Uterus (tissue), 4 donors: Measurements from ENCODE around the gene NTSR1. TPM values are rescaled to one million over a fixed set of nuclear protein-coding genes. Genes with fewer than 3 reads are reported as not detected.

Source experiments
- DNase-seq, 2 donors: peaks; one replicate each; pipeline ENCODE4 v3.0.0-alpha.2; 2019 to 2020
- H3K27ac ChIP-seq, 2 donors: fragments of 200-600 bp; sonication (generic); 1 replicate in 1 of 2; 2 replicates in 1 of 2; pipeline ENCODE4 v1.5.1; 2016 to 2018
- H3K27me3 ChIP-seq, 2 donors: fragments of 200-600 bp; sonication (generic); one replicate each; pipeline ENCODE4 v1.5.1; 2018 to 2019; ENCODE audit warnings: control low read depth in 1 of 2
- H3K36me3 ChIP-seq, 2 donors: fragments of 200-600 bp; sonication (generic); one replicate each; pipeline ENCODE4 v1.5.1; 2019; ENCODE audit warnings: control low read depth in 1 of 2
- H3K4me1 ChIP-seq, 2 donors: fragments of 200-600 bp; sonication (generic); one replicate each; pipeline ENCODE4 v1.5.1; 2018 to 2019; ENCODE audit warnings: control low read depth in 1 of 2
- H3K4me3 ChIP-seq, 2 donors: fragments of 200-600 bp; sonication (generic); 1 replicate in 1 of 2; 2 replicates in 1 of 2; pipeline ENCODE4 v1.5.1; 2018 to 2019; ENCODE audit warnings: mild to moderate bottlenecking in 1 of 2
- H3K9me3 ChIP-seq, 2 donors: fragments of 200-600 bp; sonication (generic); one replicate each; pipeline ENCODE4 v1.5.1; 2019; ENCODE audit warnings: control low read depth in 1 of 2
- POLR2A ChIP-seq, 2 donors: fragments of 450-650 bp; IDR thresholded peaks; one replicate each; pipeline ENCODE4 v1.6.1; 2016; ENCODE audit warnings: antibody characterized with exemption in 2 of 2, mild to moderate bottlenecking in 1 of 2, moderate library complexity in 1 of 2
- intact Hi-C: fragments of 100-400 bp; cut with DNase I; formaldehyde crosslinking; loops from one replicate; pipeline ENCODE4 v1.15.1; 2023; ENCODE audit warnings: low total_unique reads
- total RNA-seq, 4 donors: library from RNA; depleted of rRNA in 3 of 4; stranded (reverse); fragments of >200 nt in 3 of 4; gene quantifications; one replicate each; pipeline versions ENCODE4 v1.1.0 to v1.2.4, GENCODE V29; 2014 to 2023
- TF ChIP-seq, protein P1 (sequence below), 4 experiments: fragments of 200-600 bp in 2 of 4; fragments of 450-650 bp in 2 of 4; sonication (generic) in 2 of 4; IDR thresholded peaks; one replicate each; pipeline ENCODE4 v1.5.1; 2016 to 2019; ENCODE audit warnings: antibody characterized with exemption in 4 of 4, mild to moderate bottlenecking in 2 of 4, moderate library complexity in 1 of 4
- donor health status: DM: yes; HTN: yes; CAD: no.

The NTSR1 gene
- total RNA-seq, 4 donors from 2014 or later: not detected

- intact Hi-C loops: no loop called here
- H3K36me3 ChIP-seq: no peaks in the 10 kb centered on the region
- no peak for DNase-seq
These were observed 90.8 kb downstream of the NTSR1 start for GRCh38 chr20:62799459-62799858.

GRCh38 chr20:62799873-62800272 lies 91.2 kb downstream of the NTSR1 start:
- Histone ChIP-seq H3K4me1 (peaks cover 0 to 4% of the 10 kb centered on the region in 2 donors), H3K9me3 (no peaks in the 10 kb centered on the region), H3K36me3 (no peaks in the 10 kb centered on the region), H3K4me3 (no peak overlapping the region), H3K27ac (no peak overlapping the region), H3K27me3 (no peaks in the 10 kb centered on the region)
- intact Hi-C loops: loop anchor here (10.0 kb wide), 1 partner anchor 395 kb away; the partner anchor contains the start of gene CABLES2
- no peak for DNase-seq
- TF ChIP-seq, protein P1, sequence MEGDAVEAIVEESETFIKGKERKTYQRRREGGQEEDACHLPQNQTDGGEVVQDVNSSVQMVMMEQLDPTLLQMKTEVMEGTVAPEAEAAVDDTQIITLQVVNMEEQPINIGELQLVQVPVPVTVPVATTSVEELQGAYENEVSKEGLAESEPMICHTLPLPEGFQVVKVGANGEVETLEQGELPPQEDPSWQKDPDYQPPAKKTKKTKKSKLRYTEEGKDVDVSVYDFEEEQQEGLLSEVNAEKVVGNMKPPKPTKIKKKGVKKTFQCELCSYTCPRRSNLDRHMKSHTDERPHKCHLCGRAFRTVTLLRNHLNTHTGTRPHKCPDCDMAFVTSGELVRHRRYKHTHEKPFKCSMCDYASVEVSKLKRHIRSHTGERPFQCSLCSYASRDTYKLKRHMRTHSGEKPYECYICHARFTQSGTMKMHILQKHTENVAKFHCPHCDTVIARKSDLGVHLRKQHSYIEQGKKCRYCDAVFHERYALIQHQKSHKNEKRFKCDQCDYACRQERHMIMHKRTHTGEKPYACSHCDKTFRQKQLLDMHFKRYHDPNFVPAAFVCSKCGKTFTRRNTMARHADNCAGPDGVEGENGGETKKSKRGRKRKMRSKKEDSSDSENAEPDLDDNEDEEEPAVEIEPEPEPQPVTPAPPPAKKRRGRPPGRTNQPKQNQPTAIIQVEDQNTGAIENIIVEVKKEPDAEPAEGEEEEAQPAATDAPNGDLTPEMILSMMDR (IDR thresholded peaks at IDR 0.05): no peak
- no peak for TF ChIP-seq POLR2A (IDR thresholded peaks at IDR 0.05)

More at GRCh38 chr20:62799459-62799858, 90.8 kb downstream of the NTSR1 start:
- Histone ChIP-seq H3K27me3 (no peaks in the 10 kb centered on the region), H3K9me3 (no peaks in the 10 kb centered on the region), H3K4me1 (peaks cover 0 to 4% of the 10 kb centered on the region in 2 donors), H3K4me3 (no peak overlapping the region), H3K27ac (no peak overlapping the region)
- TF ChIP-seq, protein P1 (IDR thresholded peaks at IDR 0.05): no peak
- TF ChIP-seq POLR2A (IDR thresholded peaks at IDR 0.05): no peak

DNA sequence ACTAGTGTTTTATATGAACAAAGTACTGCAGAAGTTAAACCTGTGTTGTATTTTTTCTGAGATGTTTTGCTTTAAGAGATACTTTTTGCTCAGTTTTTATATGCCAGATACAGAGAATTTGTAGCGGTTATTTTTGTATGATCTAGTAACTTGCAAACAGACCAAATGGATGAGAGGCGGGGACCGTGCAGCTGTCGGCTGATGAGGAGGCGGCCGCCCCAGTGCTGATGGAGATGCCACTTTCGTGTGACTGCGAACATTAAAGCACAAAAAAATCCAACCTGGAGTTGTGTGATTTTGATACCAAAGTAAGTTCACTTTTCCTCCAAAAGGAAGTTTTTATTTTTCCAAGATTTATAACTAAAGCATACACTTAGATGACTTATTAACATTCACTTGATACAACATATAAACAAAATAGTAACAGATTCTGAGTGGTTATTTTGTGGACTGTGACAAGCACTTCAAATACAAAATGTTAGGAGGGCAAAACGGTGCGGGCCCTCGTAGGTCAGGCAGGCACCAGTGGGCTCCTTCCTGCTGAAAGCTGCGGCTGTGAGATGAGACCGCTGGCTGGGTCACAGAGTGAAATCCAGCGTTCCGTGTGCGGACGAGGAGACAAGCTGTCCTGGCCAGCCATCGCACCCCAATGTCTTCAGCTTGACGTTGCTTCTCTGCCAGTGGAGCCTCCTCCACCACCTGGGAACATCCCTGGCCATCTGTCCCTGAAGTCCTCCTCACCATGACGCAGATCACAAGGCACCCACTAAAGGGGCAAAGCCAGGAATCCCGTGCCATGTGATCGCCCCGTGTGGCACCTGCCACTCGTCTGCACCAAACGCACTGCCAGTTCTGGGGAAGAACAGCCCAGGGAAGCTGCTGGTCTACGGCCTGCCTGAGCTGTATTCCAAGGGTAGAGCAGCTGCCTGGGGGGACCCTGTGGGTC lies 92.0 kb downstream of the NTSR1 start:
- Histone ChIP-seq H3K27ac (no peak overlapping the region), H3K9me3 (no peaks in the 10 kb centered on the region), H3K4me3 (no peak overlapping the region), H3K27me3 (no peaks in the 10 kb centered on the region), H3K4me1 (peaks cover 0 to 4% of the 10 kb centered on the region in 2 donors), H3K36me3 (no peaks in the 10 kb centered on the region)
- intact Hi-C loops: loop anchor here (10.0 kb wide), 1 partner anchor 396 kb away; the partner anchor contains the start of gene CABLES2
- no peak for TF ChIP-seq POLR2A (IDR thresholded peaks at IDR 0.05)
- TF ChIP-seq, protein P1 (IDR thresholded peaks at IDR 0.05): no peak
- no peak for DNase-seq

- Histone ChIP-seq H3K4me1 (peaks cover 0 to 11% of the 10 kb centered on the region in 2 donors), H3K36me3 (no peaks in the 10 kb centered on the region), H3K9me3 (no peaks in the 10 kb centered on the region), H3K4me3 (no peak overlapping the region), H3K27ac (no peak overlapping the region), H3K27me3 (no peaks in the 10 kb centered on the region)
- intact Hi-C loops: loop anchor here (10.0 kb wide), 1 partner anchor 397 kb away; the partner anchor contains the start of gene CABLES2
- peak in 1 of 2 donors; percentile 23 for DNase-seq
- no peak for TF ChIP-seq POLR2A (IDR thresholded peaks at IDR 0.05)
- TF ChIP-seq, protein P1 (IDR thresholded peaks at IDR 0.05): no peak
These were observed 92.8 kb downstream of the NTSR1 start for GRCh38 chr20:62801284-62802010.
